ENCODE measurements around the gene TAAR2. TPM values are rescaled to one million over a fixed set of nuclear protein-coding genes. Genes with fewer than 3 reads are reported as not detected.
"Not testable (repeated sequence)": the region's sequence is repeated elsewhere in the genome, so short reads cannot be mapped to it uniquely, and the experiment has no call there.

Gene TAAR2
- polyA plus RNA-seq, 2 of the 4 experiments (the other 2 are of a cell fraction), result not detected

- POLR2A ChIA-PET; FAIRE-seq; DNase-seq (ENCODE audit: low read depth in 1 of 2, low spot score in 1 of 2); H3K4me2 ChIP-seq; H3K4me3 ChIP-seq; H3K9me3 ChIP-seq; CTCF ChIA-PET; H3K4me1 ChIP-seq; ATAC-seq; H3K27ac ChIP-seq: not testable (repeated sequence)
- TF ChIP-seq MAFK (IDR thresholded peaks at IDR 0.05; ENCODE audit: partially characterized antibody), result peak; percentile 34
- 43% methylated on average over 3 of the region's 3 CpGs for WGBS (ENCODE audit: missing lambda C conversion rate)
These were observed 11.8 kb upstream of the TAAR2 start for GRCh38 chr6:132635906-132636305.

DNA sequence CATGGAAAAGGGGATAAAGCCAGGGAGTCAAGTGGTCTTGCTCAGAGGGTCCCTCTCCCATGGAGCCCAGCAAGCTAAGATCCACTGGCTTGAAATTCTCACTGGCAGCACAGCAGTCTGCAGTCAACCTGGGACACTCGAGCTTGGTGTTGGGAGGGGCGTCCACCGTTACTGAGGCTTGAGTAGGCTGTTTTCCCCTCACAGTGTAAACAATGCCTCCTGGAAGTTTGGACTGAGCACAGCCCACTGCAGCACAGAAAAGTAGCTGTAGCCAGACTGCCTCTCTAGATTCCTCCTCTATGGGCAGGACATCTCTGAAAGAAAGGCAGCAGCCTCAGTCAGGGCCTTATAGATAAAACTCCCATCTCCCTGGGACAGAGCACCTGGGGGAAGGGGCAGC is 11.2 kb upstream of the TAAR2 start:
- H3K4me2 ChIP-seq; POLR2A ChIA-PET; FAIRE-seq; H3K27ac ChIP-seq; H3K4me3 ChIP-seq; DNase-seq (ENCODE audit: low read depth in 1 of 2, low spot score in 1 of 2); H3K4me1 ChIP-seq; ATAC-seq; H3K9me3 ChIP-seq; CTCF ChIA-PET: not testable (repeated sequence)
- 40% methylated on average over 1 of the region's 3 CpGs for WGBS (ENCODE audit: missing lambda C conversion rate)

- no peak for DNase-seq (ENCODE audit: low read depth in 1 of 2, low spot score in 1 of 2)
- Histone ChIP-seq H3K9me3 (no peaks in the 10 kb centered on the region), H3K4me2 (no peak overlapping the region), H3K4me3 (no peak overlapping the region), H3K4me1 (no peaks in the 10 kb centered on the region), H3K27ac (no peak overlapping the region)
- TF ChIP-seq HOXB5 (CRISPR knock-in tag; IDR thresholded peaks at IDR 0.05) (no peak), SREBF2 (IDR thresholded peaks at IDR 0.05) (no peak), ZSCAN20 (CRISPR knock-in tag; IDR thresholded peaks at IDR 0.05) (no peak), EP300 (IDR thresholded peaks at IDR 0.05) (no peak), KDM5A (IDR thresholded peaks at IDR 0.05) (no peak), REST (IDR thresholded peaks at IDR 0.05) (no peak), CBX2 (IDR thresholded peaks at IDR 0.05; ENCODE audit: borderline replicate concordance, low read depth) (no peak), POLR2A (IDR thresholded peaks at IDR 0.05; ENCODE audit: low read length) (no peak)
- TF ChIP-seq, protein P1, sequence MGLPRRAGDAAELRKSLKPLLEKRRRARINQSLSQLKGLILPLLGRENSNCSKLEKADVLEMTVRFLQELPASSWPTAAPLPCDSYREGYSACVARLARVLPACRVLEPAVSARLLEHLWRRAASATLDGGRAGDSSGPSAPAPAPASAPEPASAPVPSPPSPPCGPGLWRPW (IDR thresholded peaks at IDR 0.05), result no peak
- 46% methylated on average over 4 of the region's 4 CpGs for WGBS (ENCODE audit: missing lambda C conversion rate)
- ChIA-PET POLR2A (no interaction called here), CTCF (interaction anchor here (1.3 kb wide), 1 partner anchor 34 kb away, joined by 6 read pairs; no protein-coding TSS in a partner anchor)
- FAIRE-seq, result no peak
- no peak for ATAC-seq
These were observed 10.7 kb upstream of the TAAR2 start for GRCh38 chr6:132634796-132635195.

- no peak overlapping the region for H3K4me3 ChIP-seq
- TF ChIP-seq JUNB (IDR thresholded peaks at IDR 0.05) (no peak), FOSB (CRISPR knock-in tag; IDR thresholded peaks at IDR 0.05) (no peak), ZFP36 (IDR thresholded peaks at IDR 0.05; ENCODE audit: borderline replicate concordance, partially characterized antibody) (no peak), EP300 (IDR thresholded peaks at IDR 0.05) (no peak), REST (IDR thresholded peaks at IDR 0.05) (no peak), CEBPB (IDR thresholded peaks at IDR 0.05) (no peak), RCOR1 (IDR thresholded peaks at IDR 0.05; ENCODE audit: low read depth, low read length) (no peak)
- TF ChIP-seq, protein P2, sequence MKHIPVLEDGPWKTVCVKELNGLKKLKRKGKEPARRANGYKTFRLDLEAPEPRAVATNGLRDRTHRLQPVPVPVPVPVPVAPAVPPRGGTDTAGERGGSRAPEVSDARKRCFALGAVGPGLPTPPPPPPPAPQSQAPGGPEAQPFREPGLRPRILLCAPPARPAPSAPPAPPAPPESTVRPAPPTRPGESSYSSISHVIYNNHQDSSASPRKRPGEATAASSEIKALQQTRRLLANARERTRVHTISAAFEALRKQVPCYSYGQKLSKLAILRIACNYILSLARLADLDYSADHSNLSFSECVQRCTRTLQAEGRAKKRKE (CRISPR knock-in tag; IDR thresholded peaks at IDR 0.05; ENCODE audit: low read depth), result no peak
- ChIA-PET POLR2A (no interaction called here), CTCF (interaction anchor here (1.3 kb wide), 1 partner anchor 36 kb away, joined by 6 read pairs; no protein-coding TSS in a partner anchor)
- H3K27ac ChIP-seq, result no peak overlapping the region
- no peak for ATAC-seq
- no peak overlapping the region for H3K4me2 ChIP-seq
- no peak for DNase-seq (ENCODE audit: low read depth in 1 of 2, low spot score in 1 of 2)
- no peaks in the 10 kb centered on the region for H3K4me1 ChIP-seq
- no peaks in the 10 kb centered on the region for H3K9me3 ChIP-seq
- no peak for FAIRE-seq
- WGBS (ENCODE audit: missing lambda C conversion rate), result 61% methylated on average over 2 of the region's 2 CpGs
These were observed 9.3 kb upstream of the TAAR2 start for GRCh38 chr6:132633362-132633761.

Measured in A549 (cell line).